RWPE2 (cell line): Measurements from ENCODE around the gene HSP90B1.

ENCODE experiments used
- ATAC-seq: fragments of 200-7000 bp; cut with Tn5 transposase; 3 replicates; pipeline ENCODE4 v1.9.1; 2021; ENCODE audit warnings: low read depth
- DNase-seq: peaks from one replicate; pipeline ENCODE4 v3.0.0-alpha.2; 2020; ENCODE audit warnings: low spot score
- H3K27ac ChIP-seq: fragments of 450-650 bp; 2 replicates; pipeline ENCODE4 v1.5.1; 2017; ENCODE audit warnings: mild to moderate bottlenecking; ENCODE audit not compliant: poor library complexity, severe bottlenecking
- H3K27me3 ChIP-seq: fragments of 250-450 bp; sonication (Bioruptor Pico); 2 replicates; pipeline ENCODE4 v1.5.1; 2021; ENCODE audit warnings: mild to moderate bottlenecking, moderate library complexity; ENCODE audit not compliant: insufficient read depth, poor library complexity, severe bottlenecking
- H3K36me3 ChIP-seq: fragments of 250-450 bp; sonication (Bioruptor Pico); 2 replicates; pipeline ENCODE4 v1.5.1; 2020; ENCODE audit warnings: low read depth, mild to moderate bottlenecking, moderate library complexity
- H3K4me1 ChIP-seq: fragments of 250-450 bp; sonication (Bioruptor Pico); 2 replicates; pipeline ENCODE4 v1.5.1; 2021; ENCODE audit warnings: mild to moderate bottlenecking, moderate library complexity; ENCODE audit not compliant: insufficient read depth, poor library complexity, severe bottlenecking
- H3K4me3 ChIP-seq: fragments of 250-450 bp; sonication (Bioruptor Pico); 2 replicates; pipeline ENCODE4 v1.5.1; 2021; ENCODE audit warnings: mild to moderate bottlenecking, moderate library complexity; ENCODE audit not compliant: severe bottlenecking
- H3K9me3 ChIP-seq: fragments of 250-450 bp; sonication (Bioruptor Pico); 2 replicates; pipeline ENCODE4 v1.5.1; 2021; ENCODE audit warnings: mild to moderate bottlenecking, moderate library complexity; ENCODE audit not compliant: severe bottlenecking
- TF ChIP-seq, protein P1 (sequence below): fragments of 450-650 bp; IDR thresholded peaks from one replicate; pipeline ENCODE4 v1.5.1; 2017; ENCODE audit warnings: mild to moderate bottlenecking, moderate library complexity; ENCODE audit not compliant: poor library complexity, severe bottlenecking

Gene HSP90B1

DNA sequence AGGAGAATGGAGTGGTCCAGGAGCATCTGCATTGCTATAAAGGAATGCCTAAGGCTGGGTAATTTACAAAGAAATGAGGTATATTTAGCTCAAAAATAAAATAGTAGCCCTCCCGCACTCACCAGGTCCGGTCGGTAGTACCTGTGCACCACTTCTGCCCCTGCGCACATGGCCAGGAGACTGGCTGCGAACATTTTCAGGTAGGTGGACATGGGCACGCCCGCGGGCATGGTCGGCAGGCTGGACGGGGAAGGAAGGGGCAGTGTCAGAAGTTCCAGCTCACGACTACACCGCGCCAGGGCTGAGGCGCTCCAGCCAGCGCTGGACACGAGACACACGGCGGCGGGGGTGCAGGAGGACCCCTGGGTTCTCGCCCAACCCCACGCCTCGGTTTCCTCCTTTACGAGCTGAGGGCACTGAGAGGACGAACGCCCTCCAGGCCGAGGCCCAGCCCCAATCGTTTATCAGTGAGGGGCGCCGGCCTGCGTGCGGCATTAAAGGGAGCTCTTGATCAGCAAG is 26.4 kb downstream of the HSP90B1 start:
- ATAC-seq, result peak; percentile 30
- TF ChIP-seq, protein P1, sequence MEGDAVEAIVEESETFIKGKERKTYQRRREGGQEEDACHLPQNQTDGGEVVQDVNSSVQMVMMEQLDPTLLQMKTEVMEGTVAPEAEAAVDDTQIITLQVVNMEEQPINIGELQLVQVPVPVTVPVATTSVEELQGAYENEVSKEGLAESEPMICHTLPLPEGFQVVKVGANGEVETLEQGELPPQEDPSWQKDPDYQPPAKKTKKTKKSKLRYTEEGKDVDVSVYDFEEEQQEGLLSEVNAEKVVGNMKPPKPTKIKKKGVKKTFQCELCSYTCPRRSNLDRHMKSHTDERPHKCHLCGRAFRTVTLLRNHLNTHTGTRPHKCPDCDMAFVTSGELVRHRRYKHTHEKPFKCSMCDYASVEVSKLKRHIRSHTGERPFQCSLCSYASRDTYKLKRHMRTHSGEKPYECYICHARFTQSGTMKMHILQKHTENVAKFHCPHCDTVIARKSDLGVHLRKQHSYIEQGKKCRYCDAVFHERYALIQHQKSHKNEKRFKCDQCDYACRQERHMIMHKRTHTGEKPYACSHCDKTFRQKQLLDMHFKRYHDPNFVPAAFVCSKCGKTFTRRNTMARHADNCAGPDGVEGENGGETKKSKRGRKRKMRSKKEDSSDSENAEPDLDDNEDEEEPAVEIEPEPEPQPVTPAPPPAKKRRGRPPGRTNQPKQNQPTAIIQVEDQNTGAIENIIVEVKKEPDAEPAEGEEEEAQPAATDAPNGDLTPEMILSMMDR, result no peak
- DNase-seq, result no peak
- Histone ChIP-seq H3K36me3 (peaks cover 42% of the 10 kb centered on the region), H3K4me1 (peaks cover 10% of the 10 kb centered on the region), H3K27me3 (no peaks in the 10 kb centered on the region), H3K9me3 (no peaks in the 10 kb centered on the region), H3K4me3 (peak overlapping the region; percentile 68), H3K27ac (peak overlapping the region; percentile 87)

DNA sequence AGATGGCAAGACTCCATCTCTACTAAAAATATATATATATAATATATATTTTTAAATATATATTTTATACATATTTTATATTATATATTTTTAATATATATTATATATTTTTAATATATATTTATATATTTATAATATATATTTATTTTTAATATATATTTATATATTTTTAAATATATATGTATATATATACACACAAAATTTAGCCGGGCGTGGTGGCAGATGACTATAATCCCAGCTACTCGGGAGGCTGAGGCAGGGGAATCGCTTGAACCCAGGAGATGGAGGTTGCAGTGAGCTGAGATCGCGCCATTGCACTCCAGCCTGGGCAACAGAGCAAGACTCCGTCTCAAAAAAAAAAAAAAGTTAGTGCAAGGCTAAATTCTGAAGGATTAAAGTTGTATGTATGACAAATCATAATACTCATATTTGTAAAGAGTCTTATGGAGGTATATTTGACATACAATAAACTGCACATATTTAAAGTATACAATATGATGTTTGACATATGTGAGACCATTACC is 27.7 kb downstream of the HSP90B1 start:
- Histone ChIP-seq H3K36me3 (peaks cover 28% of the 10 kb centered on the region), H3K27me3 (no peaks in the 10 kb centered on the region), H3K27ac (peak overlapping the region; percentile 87), H3K9me3 (no peaks in the 10 kb centered on the region), H3K4me1 (peaks cover 10% of the 10 kb centered on the region), H3K4me3 (no peak overlapping the region)
- DNase-seq (no peak), ATAC-seq (no peak)
- TF ChIP-seq, protein P1, result no peak

DNA sequence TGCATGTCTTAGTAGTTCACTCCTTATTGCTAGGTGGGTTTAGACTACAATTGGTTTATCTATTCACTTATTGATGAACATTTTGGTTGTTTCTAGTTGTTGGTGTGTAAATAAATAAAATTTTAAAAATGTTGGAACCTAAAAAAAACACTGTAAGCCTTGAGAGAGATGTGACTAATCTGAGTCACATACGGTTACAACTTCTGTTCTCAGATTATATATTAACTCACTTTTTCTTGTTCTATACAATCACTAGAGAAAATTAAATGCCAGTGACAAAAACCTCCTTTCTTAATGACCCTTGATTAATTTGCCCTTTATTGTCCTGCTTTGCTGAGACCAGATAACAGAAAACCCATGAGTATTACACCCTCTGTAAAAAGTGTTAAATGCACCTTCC is 28.4 kb downstream of the HSP90B1 start:
- peaks cover 21% of the 10 kb centered on the region for H3K36me3 ChIP-seq
- no peaks in the 10 kb centered on the region for H3K9me3 ChIP-seq
- no peak overlapping the region for H3K27ac ChIP-seq
- DNase-seq, result no peak
- no peak for ATAC-seq
- H3K4me3 ChIP-seq, result no peak overlapping the region
- H3K27me3 ChIP-seq, result no peaks in the 10 kb centered on the region
- TF ChIP-seq, protein P1, result no peak
- peaks cover 10% of the 10 kb centered on the region for H3K4me1 ChIP-seq

DNA sequence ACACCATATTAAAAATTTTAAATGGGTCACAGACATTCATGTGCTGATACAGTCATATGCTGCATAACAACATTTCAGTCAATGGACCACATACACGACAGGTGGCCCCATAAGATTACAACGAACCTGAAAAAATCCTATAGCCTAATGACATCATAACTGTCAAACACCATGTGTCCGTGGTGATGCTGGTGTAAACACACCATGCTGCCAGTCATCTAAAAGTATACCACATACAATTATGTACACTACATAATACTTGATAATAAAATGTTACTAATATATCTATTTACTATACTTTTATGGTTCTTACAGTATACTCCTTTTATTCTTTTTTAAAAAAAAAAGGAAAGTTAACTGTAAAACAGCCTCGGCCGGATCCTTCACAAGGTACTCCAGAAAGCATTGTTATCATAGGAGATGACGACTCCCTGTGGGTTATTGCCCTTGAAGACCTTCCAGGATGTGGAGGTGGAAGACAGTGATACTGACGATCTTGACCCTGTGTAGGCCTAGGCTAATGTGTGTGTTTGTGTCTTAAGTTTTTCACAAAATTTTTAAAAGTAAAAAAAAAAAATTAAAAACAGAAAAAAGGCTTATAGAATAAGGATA is 30.5 kb downstream of the HSP90B1 start:
- peaks cover 11% of the 10 kb centered on the region for H3K36me3 ChIP-seq
- H3K27ac ChIP-seq, result no peak overlapping the region
- peaks cover 8% of the 10 kb centered on the region for H3K4me1 ChIP-seq
- no peaks in the 10 kb centered on the region for H3K27me3 ChIP-seq
- ATAC-seq (no peak), DNase-seq (no peak)
- TF ChIP-seq, protein P1, result no peak
- H3K9me3 ChIP-seq, result no peaks in the 10 kb centered on the region
- no peak overlapping the region for H3K4me3 ChIP-seq

DNA sequence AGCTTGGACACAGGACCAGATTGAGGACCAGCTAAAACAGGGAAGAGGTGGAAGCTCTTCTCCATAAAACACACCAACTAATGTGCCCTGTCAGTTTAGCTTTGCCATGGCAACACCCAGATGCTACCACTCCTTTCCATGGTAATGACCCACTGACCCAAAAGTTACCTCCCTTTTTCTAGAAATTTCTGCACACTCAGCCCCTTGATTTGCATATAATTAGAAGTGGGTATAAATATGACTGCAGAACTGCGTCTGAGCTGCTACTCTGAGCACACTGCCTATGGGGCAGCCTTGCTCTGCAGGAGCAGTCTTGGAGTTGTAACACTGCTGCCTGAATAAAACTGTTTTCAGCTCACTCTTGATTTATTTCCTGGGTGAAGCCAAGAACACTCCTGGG is 32.3 kb downstream of the HSP90B1 start:
- DNase-seq, result no peak
- H3K4me3 ChIP-seq, result no peak overlapping the region
- no peak for ATAC-seq

More for the DNA sequence above, 32.3 kb downstream of the HSP90B1 start:
- Histone ChIP-seq H3K36me3 (peaks cover 9% of the 10 kb centered on the region; the same call in 1 of the 2 replicates), H3K27me3 (no peaks in the 10 kb centered on the region), H3K27ac (no peak overlapping the region), H3K9me3 (no peaks in the 10 kb centered on the region), H3K4me1 (peaks cover 5% of the 10 kb centered on the region)
- TF ChIP-seq, protein P1, result no peak
